ENCODE measurements around the gene CIDEB. TPM values are rescaled to one million over a fixed set of nuclear protein-coding genes. Genes with fewer than 3 reads are reported as not detected.

The CIDEB gene
- total RNA-seq, 1 experiment from 2014 or later, result 0.22 TPM

- Histone ChIP-seq H3K27ac (ENCODE audit: low read depth, low read length) (no peak overlapping the region), H3K4me3 (replicated peaks in 1 of 2; ENCODE audit: low read depth in 1 of 2, low read length in 2 of 2) (no peak overlapping the region), H3K9me3 (ENCODE audit: control insufficient read depth in 1 of 2, insufficient read depth in 1 of 2, low read depth in 1 of 2, low read length in 2 of 2) (no peaks in the 10 kb centered on the region), H3K9me2 (ENCODE audit: insufficient read depth) (no peaks in the 10 kb centered on the region), H3K4me1 (ENCODE audit: control insufficient read depth in 1 of 2, insufficient read depth in 2 of 2, low read length in 2 of 2) (peaks cover 2 to 5% of the 10 kb centered on the region in 2 experiments), H3K9ac (ENCODE audit: low read length) (no peak overlapping the region), H3K79me2 (ENCODE audit: insufficient read depth, low read length) (no peaks in the 10 kb centered on the region), H4K20me1 (ENCODE audit: insufficient read depth) (no peaks in the 10 kb centered on the region), H3K27me3 (ENCODE audit: insufficient read depth, low read length) (0 out of 2 replicates have a peak, but pooled peaks cover 4% of the 10 kb centered on the region), H3K4me2 (ENCODE audit: low read length) (no peak overlapping the region), H2AFZ (ENCODE audit: low read depth, low read length, poor library complexity, severe bottlenecking) (no peak overlapping the region), H3K36me3 (ENCODE audit: control insufficient read depth in 1 of 2, insufficient read depth in 2 of 2, low read length in 2 of 2) (no peaks in the 10 kb centered on the region)
- BruUV-seq (replicated peaks), result no TSS peak
- CTCF ChIA-PET, result no interaction called here
- ATAC-seq, result no peak
- RAD21 ChIA-PET (ENCODE audit: low non-redundant PET in 1 of 2, low total read pairs in 2 of 2, uncharacterized antibody in 2 of 2, unreplicated experiment in 2 of 2), result no interaction called here
- POLR2A ChIA-PET, result no interaction called here
- no peak for DNase-seq (ENCODE audit: low read depth, low spot score)
- intact Hi-C loops (cut with micrococcal nuclease), result no loop called here
- TF ChIP-seq ATF3 (IDR thresholded peaks at IDR 0.05) (no peak), CBX3 (IDR thresholded peaks at IDR 0.05; ENCODE audit: low read depth) (no peak), POLR2AphosphoS5 (IDR thresholded peaks at IDR 0.05; ENCODE audit: low read depth, low read length) (no peak), POLR2A (IDR thresholded peaks at IDR 0.05; ENCODE audit: borderline replicate concordance, extremely low read depth, insufficient read depth, insufficient read length) (no peak), YY1 (IDR thresholded peaks at IDR 0.05; ENCODE audit: extremely low read depth, insufficient replicate concordance, low read depth, low read length) (no peak), EZH2 (IDR thresholded peaks at IDR 0.05) (no peak), SRF (IDR thresholded peaks at IDR 0.05; ENCODE audit: low read depth) (no peak), RAD21 (IDR thresholded peaks at IDR 0.05; ENCODE audit: low read depth) (no peak), SIN3A (IDR thresholded peaks at IDR 0.05; ENCODE audit: low read depth) (no peak), EGR1 (IDR thresholded peaks at IDR 0.05; ENCODE audit: low read depth) (no peak), MAX (IDR thresholded peaks at IDR 0.05) (no peak)
Measured at GRCh38 chr14:24322672-24323071, 14.9 kb upstream of the CIDEB start.

All from HCT116 (cell line).